ENCODE measurements around the gene SPATA3.

The SPATA3 gene

DNA sequence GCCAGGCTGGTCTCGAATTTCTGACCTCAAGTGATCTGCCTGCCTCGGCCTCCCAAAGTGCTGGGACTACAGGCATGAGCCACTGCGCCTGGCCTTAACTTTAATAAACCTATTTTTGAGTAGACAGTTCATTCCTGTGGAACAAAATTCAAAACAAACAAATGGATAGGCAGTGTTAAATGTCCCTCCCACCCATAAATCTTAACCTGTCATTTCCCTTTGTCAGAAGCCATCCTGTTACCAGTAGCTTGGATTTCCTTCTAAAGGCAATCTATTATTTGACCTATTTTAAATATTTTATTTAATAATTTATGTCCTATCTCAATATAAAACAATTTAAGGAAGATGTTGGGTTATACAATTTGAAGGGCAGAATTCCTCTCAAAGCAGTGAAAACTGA lies 34.8 kb downstream of the SPATA3 start:
- DNase-seq (ENCODE audit: low spot score) = no peak
- POLR2A ChIA-PET (ENCODE audit: low non-redundant PET) = no interaction called here
- CTCF ChIA-PET = no interaction called here
- no peak for TF ChIP-seq CTCF (conservative IDR thresholded peaks at IDR 0.05; ENCODE audit: low read depth)
- H3K27ac ChIP-seq = no peak overlapping the region

DNA sequence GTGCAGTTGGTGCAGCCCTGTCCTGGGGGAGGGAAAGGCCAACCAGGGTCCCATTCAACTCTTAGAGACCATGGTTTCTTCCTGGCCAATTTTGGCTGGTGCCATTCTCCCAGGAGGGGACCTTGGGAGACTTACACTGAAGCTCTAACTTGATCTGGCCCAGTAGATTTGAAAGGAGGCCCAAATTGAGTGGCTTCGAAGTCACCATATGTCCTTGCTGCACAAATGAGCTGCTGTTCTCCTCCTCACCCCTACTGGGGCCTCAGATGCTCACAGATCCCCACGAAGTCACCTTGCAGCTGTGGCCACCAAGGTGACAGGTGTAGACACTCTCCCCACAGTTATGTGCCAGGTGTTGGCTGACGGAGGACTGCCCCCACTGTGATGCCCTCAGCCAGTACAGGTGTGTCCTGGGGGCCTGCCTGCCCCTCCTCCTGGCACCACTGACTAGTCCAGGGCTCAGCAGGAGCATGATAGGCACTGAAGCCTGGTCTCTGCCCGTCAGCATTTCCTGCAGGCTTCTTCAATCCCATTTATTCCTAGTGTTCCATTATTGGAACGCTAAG lies 36.7 kb downstream of the SPATA3 start:
- POLR2A ChIA-PET (ENCODE audit: low non-redundant PET) = no interaction called here
- TF ChIP-seq CTCF (conservative IDR thresholded peaks at IDR 0.05; ENCODE audit: low read depth) = no peak
- no peak overlapping the region for H3K27ac ChIP-seq
- DNase-seq (ENCODE audit: low spot score) = no peak
- CTCF ChIA-PET = interaction anchor here (1.4 kb wide), 1 partner anchor 20 kb away, joined by 5 read pairs; no protein-coding TSS in a partner anchor

- CTCF ChIA-PET = interaction anchor here (1.4 kb wide), 1 partner anchor 19 kb away, joined by 5 read pairs; no protein-coding TSS in a partner anchor
- TF ChIP-seq CTCF (conservative IDR thresholded peaks at IDR 0.05; ENCODE audit: low read depth) = no peak
- DNase-seq (ENCODE audit: low spot score) = no peak
- no peak overlapping the region for H3K27ac ChIP-seq
- POLR2A ChIA-PET (ENCODE audit: low non-redundant PET) = no interaction called here
These were observed 37.5 kb downstream of the SPATA3 start for GRCh38 chr2:231033147-231034132.

DNA sequence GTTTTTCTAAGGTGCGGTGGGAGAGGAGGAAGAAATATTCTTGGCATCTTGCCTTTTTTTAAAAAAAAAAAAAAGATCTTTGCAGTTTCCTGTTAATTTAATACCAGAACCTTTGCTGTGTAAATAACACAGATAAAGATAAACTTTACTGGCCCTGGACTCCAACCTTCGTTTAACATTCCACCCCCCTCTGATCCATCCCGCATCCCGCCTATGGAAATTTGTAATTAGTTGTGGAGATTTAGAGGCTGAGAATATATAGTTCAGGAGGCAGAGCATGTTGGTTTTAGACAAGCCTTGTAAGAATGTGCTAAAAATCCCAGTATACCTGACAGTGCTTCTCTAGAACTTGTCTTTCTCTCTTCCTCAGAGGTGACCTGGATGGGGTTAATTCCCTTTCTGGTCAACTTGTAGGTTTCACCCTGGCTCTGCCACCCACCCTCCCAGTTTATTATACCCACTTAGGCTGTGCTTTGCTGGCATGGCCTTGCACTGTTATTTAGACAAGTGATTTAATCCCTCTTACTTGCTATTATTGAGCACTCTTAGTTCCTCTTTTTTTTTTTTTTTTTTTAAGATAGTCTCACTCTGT lies 38.5 kb downstream of the SPATA3 start:
- DNase-seq (ENCODE audit: low spot score) = no peak
- CTCF ChIA-PET = no interaction called here
- no peak for TF ChIP-seq CTCF (conservative IDR thresholded peaks at IDR 0.05; ENCODE audit: low read depth)
- POLR2A ChIA-PET (ENCODE audit: low non-redundant PET) = no interaction called here
- no peak overlapping the region for H3K27ac ChIP-seq

DNA sequence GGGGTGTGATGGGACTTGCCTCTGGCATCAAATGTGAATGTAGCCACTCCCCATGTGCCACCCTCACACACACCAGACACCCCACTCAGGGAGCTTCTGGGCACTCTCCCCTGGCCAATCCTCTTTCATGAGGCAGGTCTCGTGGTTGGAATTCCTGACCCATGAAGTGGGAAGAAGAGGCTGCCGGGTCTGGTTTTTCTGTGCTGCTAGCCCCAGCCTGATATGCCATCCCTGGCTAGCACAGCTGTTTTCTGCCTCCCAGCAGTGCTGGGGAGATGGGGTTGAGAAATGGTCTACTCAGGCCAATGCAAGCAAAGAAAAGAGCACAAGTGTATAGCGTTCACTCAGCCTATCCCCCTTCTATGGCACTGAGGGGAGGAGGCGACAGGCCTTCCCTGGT lies 40.2 kb downstream of the SPATA3 start:
- ChIA-PET CTCF (interaction anchor here (0.6 to 0.7 kb wide), 2 partner anchors 9 to 1275 kb away, joined by 3 read pairs; no protein-coding TSS in a partner anchor), POLR2A (ENCODE audit: low non-redundant PET) (no interaction called here)
- TF ChIP-seq CTCF (conservative IDR thresholded peaks at IDR 0.05; ENCODE audit: low read depth) = no peak
- no peak for DNase-seq (ENCODE audit: low spot score)
- no peak overlapping the region for H3K27ac ChIP-seq

DNA sequence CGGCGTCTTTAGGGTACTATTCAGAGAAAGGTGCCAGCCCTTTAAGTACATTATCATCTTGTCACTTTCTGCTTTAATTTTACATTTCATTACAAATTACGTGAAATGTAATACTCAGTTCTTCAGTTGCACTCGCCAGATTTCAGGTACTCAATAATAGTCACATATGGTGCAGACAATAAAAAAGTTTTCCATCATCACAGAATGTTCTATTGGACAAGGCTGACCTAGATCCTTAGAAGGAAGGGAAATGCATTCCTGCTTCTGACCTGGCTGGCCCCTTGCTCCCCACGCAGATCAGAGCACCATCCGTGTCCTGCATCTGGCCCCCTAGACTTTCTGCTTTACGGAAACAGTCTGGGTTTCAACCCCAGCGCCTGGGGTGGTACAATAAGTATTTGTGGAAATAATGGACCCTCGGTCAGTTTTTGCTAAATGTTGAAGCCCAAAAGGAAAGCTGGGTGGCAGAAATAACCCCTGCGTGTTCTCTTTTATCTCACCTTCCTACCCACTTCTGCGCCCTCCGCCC lies 40.7 kb downstream of the SPATA3 start:
- ChIA-PET POLR2A (ENCODE audit: low non-redundant PET) (no interaction called here), CTCF (no interaction called here)
- no peak overlapping the region for H3K27ac ChIP-seq
- TF ChIP-seq CTCF (conservative IDR thresholded peaks at IDR 0.05; ENCODE audit: low read depth) = no peak
- no peak for DNase-seq (ENCODE audit: low spot score)

All from RWPE1 (cell line).